Measurements from ENCODE around the gene RNF187. TPM values are rescaled to one million over a fixed set of nuclear protein-coding genes. Genes with fewer than 3 reads are reported as not detected.

RNF187 gene
- total and polyA plus RNA-seq, 4 donors, result 27.5 to 130 (median 37.2) TPM

DNA sequence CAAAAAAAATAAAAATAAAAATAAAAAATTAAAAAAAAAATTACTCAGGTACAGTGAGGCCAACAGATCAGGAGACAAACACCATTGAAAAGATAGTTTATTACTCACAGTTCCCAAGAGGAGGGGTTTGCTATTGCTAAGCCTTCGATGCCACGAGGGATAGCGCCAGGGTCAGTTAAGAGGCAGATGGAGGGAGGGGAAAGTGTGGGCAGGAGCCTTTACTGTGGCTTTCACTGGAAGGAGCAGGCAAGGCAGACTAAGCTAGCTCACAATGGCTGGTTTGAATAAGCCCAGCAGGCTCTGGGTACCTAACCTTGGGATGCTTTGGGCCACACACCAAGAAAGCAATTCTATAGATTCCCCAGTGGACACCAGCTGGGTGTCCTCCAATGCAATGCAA, 12.7 kb upstream of the RNF187 start:
- DNase-seq (no peak), ATAC-seq (ENCODE audit: insufficient read depth, low FRiP score) (no peak)
- peaks cover 0 to 2% (median 0%) of the 10 kb centered on the region in 4 donors for H3K9me3 ChIP-seq (ENCODE audit: control insufficient read depth in 4 of 4, insufficient read depth in 3 of 4, low read length in 3 of 4)
- no peak for TF ChIP-seq CTCF (IDR thresholded peaks at IDR 0.05; ENCODE audit: control extremely low read depth, extremely low read depth)
- no peak overlapping the region for H3K27ac ChIP-seq (ENCODE audit: low read depth in 1 of 2, low read length in 1 of 2)
- H3K4me3 ChIP-seq, result no peak overlapping the region
- no peak overlapping the region for H3K9ac ChIP-seq (ENCODE audit: insufficient read depth in 1 of 2, low read length in 2 of 2)
- H3K4me1 ChIP-seq (ENCODE audit: control insufficient read depth in 5 of 5, insufficient read depth in 5 of 5, low read length in 5 of 5), result no peaks in the 10 kb centered on the region
- peaks cover 0 to 35% (median 28%) of the 10 kb centered on the region in 3 donors for H3K27me3 ChIP-seq (ENCODE audit: control insufficient read depth in 3 of 3, insufficient read depth in 3 of 3, low read length in 2 of 3)
- no peaks in the 10 kb centered on the region for H3K36me3 ChIP-seq (ENCODE audit: control insufficient read depth in 4 of 4, insufficient read depth in 4 of 4, low read length in 4 of 4)
- 87 to 96% methylated on average over 3 of the region's 3 CpGs for WGBS, 2 donors

GRCh38 chr1:228475812-228476211, 11.4 kb upstream of the RNF187 start:
- Histone ChIP-seq H3K27ac (ENCODE audit: low read depth in 1 of 2, low read length in 1 of 2) (no peak overlapping the region), H3K4me3 (no peak overlapping the region), H3K9me3 (ENCODE audit: control insufficient read depth in 4 of 4, insufficient read depth in 3 of 4, low read length in 3 of 4) (peaks cover 0 to 2% (median 0%) of the 10 kb centered on the region in 4 donors), H3K27me3 (ENCODE audit: control insufficient read depth in 3 of 3, insufficient read depth in 3 of 3, low read length in 2 of 3) (peaks cover 0 to 26% (median 19%) of the 10 kb centered on the region in 3 donors), H3K9ac (ENCODE audit: insufficient read depth in 1 of 2, low read length in 2 of 2) (no peak overlapping the region), H3K36me3 (ENCODE audit: control insufficient read depth in 4 of 4, insufficient read depth in 4 of 4, low read length in 4 of 4) (no peaks in the 10 kb centered on the region), H3K4me1 (ENCODE audit: control insufficient read depth in 5 of 5, insufficient read depth in 5 of 5, low read length in 5 of 5) (peaks cover 0 to 4% (median 0%) of the 10 kb centered on the region in 5 donors)
- TF ChIP-seq CTCF (IDR thresholded peaks at IDR 0.05; ENCODE audit: control extremely low read depth, extremely low read depth), result no peak
- DNase-seq (no peak), ATAC-seq (ENCODE audit: insufficient read depth, low FRiP score) (no peak)
- WGBS, 2 donors, result 67 to 81% methylated on average over 2 of the region's 2 CpGs

- no peak overlapping the region for H3K9ac ChIP-seq (ENCODE audit: insufficient read depth in 1 of 2, low read length in 2 of 2)
- H3K4me3 ChIP-seq, result no peak overlapping the region
- no peak for DNase-seq
- WGBS, 2 donors, result 87 to 96% methylated on average over 4 of the region's 4 CpGs
- peaks cover 0 to 2% (median 0%) of the 10 kb centered on the region in 4 donors for H3K9me3 ChIP-seq (ENCODE audit: control insufficient read depth in 4 of 4, insufficient read depth in 3 of 4, low read length in 3 of 4)
- H3K27ac ChIP-seq (ENCODE audit: low read depth in 1 of 2, low read length in 1 of 2), result no peak overlapping the region
- H3K36me3 ChIP-seq (ENCODE audit: control insufficient read depth in 4 of 4, insufficient read depth in 4 of 4, low read length in 4 of 4), result no peaks in the 10 kb centered on the region
- no peak for ATAC-seq (ENCODE audit: insufficient read depth, low FRiP score)
- peaks cover 0 to 4% (median 0%) of the 10 kb centered on the region in 5 donors for H3K4me1 ChIP-seq (ENCODE audit: control insufficient read depth in 5 of 5, insufficient read depth in 5 of 5, low read length in 5 of 5)
- H3K27me3 ChIP-seq (ENCODE audit: control insufficient read depth in 3 of 3, insufficient read depth in 3 of 3, low read length in 2 of 3), result peaks cover 0 to 12% (median 8%) of the 10 kb centered on the region in 3 donors
- TF ChIP-seq CTCF (IDR thresholded peaks at IDR 0.05; ENCODE audit: control extremely low read depth, extremely low read depth), result no peak
Observed at GRCh38 chr1:228477263-228477662, 9.9 kb upstream of the RNF187 start.

- Histone ChIP-seq H3K4me1 (ENCODE audit: control insufficient read depth in 5 of 5, insufficient read depth in 5 of 5, low read length in 5 of 5) (peaks cover 0 to 4% (median 0%) of the 10 kb centered on the region in 5 donors), H3K36me3 (ENCODE audit: control insufficient read depth in 4 of 4, insufficient read depth in 4 of 4, low read length in 4 of 4) (no peaks in the 10 kb centered on the region), H3K27ac (ENCODE audit: low read depth in 1 of 2, low read length in 1 of 2) (no peak overlapping the region), H3K9ac (ENCODE audit: insufficient read depth in 1 of 2, low read length in 2 of 2) (no peak overlapping the region), H3K9me3 (ENCODE audit: control insufficient read depth in 4 of 4, insufficient read depth in 3 of 4, low read length in 3 of 4) (peaks cover 0 to 2% (median 0%) of the 10 kb centered on the region in 4 donors), H3K4me3 (no peak overlapping the region), H3K27me3 (ENCODE audit: control insufficient read depth in 3 of 3, insufficient read depth in 3 of 3, low read length in 2 of 3) (peaks cover 0 to 7% (median 6%) of the 10 kb centered on the region in 3 donors)
- no peak for TF ChIP-seq CTCF (IDR thresholded peaks at IDR 0.05; ENCODE audit: control extremely low read depth, extremely low read depth)
- ATAC-seq (ENCODE audit: insufficient read depth, low FRiP score), result no peak
- no peak for DNase-seq
- 31 to 37% methylated on average over 4 of the region's 4 CpGs for WGBS, 2 donors
Observed at GRCh38 chr1:228478326-228478725, 8.9 kb upstream of the RNF187 start.
